Stomach (tissue), 9 donors: ENCODE results near the gene DOCK1. TPM values are rescaled to one million over a fixed set of nuclear protein-coding genes. Genes with fewer than 3 reads are reported as not detected.

ENCODE experiments used
- DNase-seq, 2 donors: peaks; one replicate each; pipeline versions ENCODE4 v3.0.0 to v3.0.0-alpha.2; 2013 to 2019
- H3K27ac ChIP-seq, 5 donors: fragments of 200-600 bp in 4 of 5; sonication (generic) in 4 of 5; one replicate each; pipeline ENCODE4 v1.5.1; 2013 to 2019; ENCODE audit warnings: mild to moderate bottlenecking in 1 of 5, moderate library complexity in 1 of 5
- H3K27me3 ChIP-seq, 3 donors: fragments of 200-600 bp; sonication (generic); one replicate each; pipeline ENCODE4 v1.5.1; 2017 to 2019; ENCODE audit warnings: mixed run types in 1 of 3
- H3K36me3 ChIP-seq, 4 donors: fragments of 200-600 bp; sonication (generic); 1 replicate in 3 of 4; 2 replicates in 1 of 4; pipeline ENCODE4 v1.5.1; 2016 to 2019
- H3K4me1 ChIP-seq, 4 donors: fragments of 200-600 bp; sonication (generic); one replicate each; pipeline ENCODE4 v1.5.1; 2016 to 2019
- H3K4me3 ChIP-seq, 4 donors: fragments of 200-600 bp; sonication (generic) in 3 of 4; one replicate each; pipeline ENCODE4 v1.5.1; 2016 to 2019; ENCODE audit warnings: mild to moderate bottlenecking in 1 of 4
- H3K9me3 ChIP-seq, 4 donors: fragments of 200-600 bp; sonication (generic); one replicate each; pipeline ENCODE4 v1.5.1; 2016 to 2019
- EP300 ChIP-seq: sonication (generic); formaldehyde crosslinking; IDR thresholded peaks from one replicate; pipeline ENCODE4 v1.6.1; 2017; ENCODE audit warnings: antibody characterized with exemption
- POLR2A ChIP-seq, 4 donors: fragments of 450-650 bp; IDR thresholded peaks; one replicate each; pipeline ENCODE4 v1.6.1; 2016; ENCODE audit warnings: antibody characterized with exemption in 4 of 4, control low read depth in 2 of 4, mild to moderate bottlenecking in 1 of 4, moderate library complexity in 1 of 4
- POLR2AphosphoS5 ChIP-seq, 3 donors: sonication (generic); formaldehyde crosslinking; IDR thresholded peaks; one replicate each; pipeline ENCODE4 v1.6.1; 2016; ENCODE audit warnings: antibody characterized with exemption in 3 of 3
- WGBS, 5 donors: extraction: QIAGEN DNeasy Blood & Tissue Kit in 3 of 5; methylation state at CpG; one replicate each; pipeline versions ENCODE4 v1.1.5 to v1.1.7; 2013 to 2018; 5-methylcytosine and 5-hydroxymethylcytosine counted together
- intact Hi-C: fragments of 100-400 bp; cut with DNase I; formaldehyde crosslinking; loops from one replicate; pipeline ENCODE4 v1.15.1; 2023; ENCODE audit warnings: low total_unique reads
- polyA plus RNA-seq, 3 donors: library from polyadenylated mRNA; stranded (reverse); fragments of 200-250 nt; gene quantifications; one replicate each; pipeline ENCODE4 v1.2.3, GENCODE V29; 2013
- total RNA-seq, 5 donors: library from RNA; depleted of rRNA; stranded (reverse); fragments of >200 nt; gene quantifications; one replicate each; pipeline versions ENCODE4 v1.1.0 to v1.2.3, GENCODE V29; 2014 to 2016
- TF ChIP-seq, protein P1 (sequence below), 7 experiments: fragments of 450-650 bp in 4 of 7; fragments of 200-600 bp in 3 of 7; sonication (generic) in 3 of 7; IDR thresholded peaks; one replicate each; pipeline ENCODE4 v1.5.1; 2016 to 2019; ENCODE audit warnings: antibody characterized with exemption in 7 of 7, control low read depth in 2 of 7, mild to moderate bottlenecking in 1 of 7
- donor health status: healthy with polysubstance abuse.
- donor health status: Bipolar disorder and iron deficiency.
- donor health status: healthy.

The DOCK1 gene
- total and polyA plus RNA-seq, 8 donors: 8.4 to 114 (median 35.0) TPM

DNA sequence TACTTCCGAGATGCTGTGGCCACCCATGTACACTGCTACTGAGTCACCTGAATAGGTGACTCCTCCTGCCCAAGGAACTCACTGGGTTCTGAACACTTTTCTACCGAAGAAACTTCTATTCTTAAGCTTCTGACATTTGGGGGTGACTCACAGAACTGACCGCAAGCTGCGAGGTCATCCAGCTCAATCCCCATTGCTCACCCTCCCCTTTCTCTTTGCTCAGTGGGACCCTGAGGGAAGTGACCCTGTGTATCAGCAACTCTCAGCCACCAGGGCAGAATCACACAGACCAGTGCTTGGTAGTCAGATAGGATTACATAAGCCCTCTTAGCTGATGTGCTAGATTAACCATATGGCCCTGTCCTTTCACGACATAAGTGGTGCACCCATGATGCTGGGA is 244.9 kb downstream of the DOCK1 start:
- TF ChIP-seq, protein P1, sequence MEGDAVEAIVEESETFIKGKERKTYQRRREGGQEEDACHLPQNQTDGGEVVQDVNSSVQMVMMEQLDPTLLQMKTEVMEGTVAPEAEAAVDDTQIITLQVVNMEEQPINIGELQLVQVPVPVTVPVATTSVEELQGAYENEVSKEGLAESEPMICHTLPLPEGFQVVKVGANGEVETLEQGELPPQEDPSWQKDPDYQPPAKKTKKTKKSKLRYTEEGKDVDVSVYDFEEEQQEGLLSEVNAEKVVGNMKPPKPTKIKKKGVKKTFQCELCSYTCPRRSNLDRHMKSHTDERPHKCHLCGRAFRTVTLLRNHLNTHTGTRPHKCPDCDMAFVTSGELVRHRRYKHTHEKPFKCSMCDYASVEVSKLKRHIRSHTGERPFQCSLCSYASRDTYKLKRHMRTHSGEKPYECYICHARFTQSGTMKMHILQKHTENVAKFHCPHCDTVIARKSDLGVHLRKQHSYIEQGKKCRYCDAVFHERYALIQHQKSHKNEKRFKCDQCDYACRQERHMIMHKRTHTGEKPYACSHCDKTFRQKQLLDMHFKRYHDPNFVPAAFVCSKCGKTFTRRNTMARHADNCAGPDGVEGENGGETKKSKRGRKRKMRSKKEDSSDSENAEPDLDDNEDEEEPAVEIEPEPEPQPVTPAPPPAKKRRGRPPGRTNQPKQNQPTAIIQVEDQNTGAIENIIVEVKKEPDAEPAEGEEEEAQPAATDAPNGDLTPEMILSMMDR (IDR thresholded peaks at IDR 0.05): no peak
- TF ChIP-seq POLR2AphosphoS5 (IDR thresholded peaks at IDR 0.05) (no peak), EP300 (no peak), POLR2A (IDR thresholded peaks at IDR 0.05) (no peak)
- Histone ChIP-seq H3K9me3 (no peaks in the 10 kb centered on the region), H3K36me3 (peaks cover 0 to 6% (median 0%) of the 10 kb centered on the region in 4 donors), H3K27ac (no peak overlapping the region), H3K4me1 (peaks cover 0 to 5% (median 0%) of the 10 kb centered on the region in 4 donors), H3K27me3 (no peaks in the 10 kb centered on the region), H3K4me3 (no peak overlapping the region)
- 80 to 94% (median 91%) methylated on average over 5 of the region's 5 CpGs for WGBS, 5 donors
- no peak for DNase-seq
- intact Hi-C loops: no loop called here

DNA sequence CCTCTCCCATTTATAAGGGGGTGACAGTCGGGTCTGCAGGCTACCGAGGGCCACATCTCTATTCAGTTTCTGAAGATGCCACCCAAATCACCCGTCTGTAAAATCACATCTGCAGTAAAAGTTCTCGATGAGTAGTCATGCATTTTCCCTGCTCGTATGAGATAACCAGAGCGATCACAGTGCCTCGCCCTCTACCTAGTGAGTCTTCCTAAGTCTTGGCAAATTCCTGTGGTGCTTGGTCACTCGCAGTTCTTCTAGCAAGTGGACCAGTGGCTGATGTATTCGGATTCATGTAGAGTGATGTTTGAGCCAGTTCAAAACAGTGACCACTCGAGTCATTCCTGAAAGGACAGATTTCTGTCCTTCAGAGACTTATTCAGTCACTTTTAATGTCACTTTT is 246.3 kb downstream of the DOCK1 start:
- DNase-seq: no peak
- Histone ChIP-seq H3K9me3 (no peaks in the 10 kb centered on the region), H3K36me3 (no peaks in the 10 kb centered on the region), H3K4me1 (peaks cover 0 to 5% (median 0%) of the 10 kb centered on the region in 4 donors), H3K4me3 (no peak overlapping the region), H3K27ac (no peak overlapping the region), H3K27me3 (no peaks in the 10 kb centered on the region)
- intact Hi-C loops: no loop called here
- WGBS, 5 donors: 91 to 95% (median 93%) methylated on average over 10 of the region's 10 CpGs
- TF ChIP-seq, protein P1 (IDR thresholded peaks at IDR 0.05): no peak
- TF ChIP-seq POLR2AphosphoS5 (IDR thresholded peaks at IDR 0.05) (no peak), EP300 (no peak), POLR2A (IDR thresholded peaks at IDR 0.05) (no peak)

DNA sequence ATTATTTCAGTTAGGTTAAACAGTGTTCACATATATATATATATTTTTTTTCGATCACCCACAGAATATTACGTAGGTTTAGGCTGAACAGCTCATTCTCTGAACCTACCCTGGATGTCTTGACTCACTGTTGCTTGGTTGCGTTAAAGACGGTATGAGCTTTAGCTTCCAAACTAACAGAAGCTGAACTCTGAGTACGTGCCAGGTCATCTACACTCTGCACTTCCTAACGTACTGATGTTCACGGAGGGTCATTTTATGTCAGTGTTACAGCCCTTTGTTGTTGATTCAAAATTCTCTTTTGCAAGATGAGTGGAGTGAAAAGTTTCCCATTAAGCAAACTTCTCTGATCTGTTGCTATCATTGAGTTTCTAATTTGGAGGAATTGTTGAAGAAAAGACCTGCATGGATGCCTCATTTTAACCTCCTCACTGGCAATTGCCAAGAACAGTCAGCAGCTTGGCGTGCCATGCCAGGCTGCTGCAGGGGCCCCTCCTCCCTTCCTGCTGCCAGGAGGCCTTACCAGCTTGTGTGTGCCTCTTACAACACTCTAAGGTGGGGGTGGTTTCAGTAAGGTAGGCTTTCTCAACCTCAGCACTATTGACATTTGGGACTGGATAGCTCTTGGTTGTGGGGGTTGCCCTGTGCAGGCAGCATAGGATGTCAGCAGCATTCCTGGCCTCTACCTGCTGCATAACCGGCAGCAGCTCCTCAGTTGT is 246.9 kb downstream of the DOCK1 start:
- 87 to 91% (median 89%) methylated on average over 9 of the region's 9 CpGs for WGBS, 5 donors
- H3K27me3 ChIP-seq: no peaks in the 10 kb centered on the region
- H3K9me3 ChIP-seq: no peaks in the 10 kb centered on the region
- TF ChIP-seq, protein P1 (IDR thresholded peaks at IDR 0.05): no peak
- TF ChIP-seq EP300 (no peak), POLR2AphosphoS5 (IDR thresholded peaks at IDR 0.05) (no peak), POLR2A (IDR thresholded peaks at IDR 0.05) (no peak)
- no peak overlapping the region for H3K4me3 ChIP-seq
- H3K4me1 ChIP-seq: peaks cover 0 to 5% (median 2%) of the 10 kb centered on the region in 4 donors
- no peak overlapping the region for H3K27ac ChIP-seq
- no peaks in the 10 kb centered on the region for H3K36me3 ChIP-seq
- no peak for DNase-seq
- intact Hi-C loops: no loop called here

DNA sequence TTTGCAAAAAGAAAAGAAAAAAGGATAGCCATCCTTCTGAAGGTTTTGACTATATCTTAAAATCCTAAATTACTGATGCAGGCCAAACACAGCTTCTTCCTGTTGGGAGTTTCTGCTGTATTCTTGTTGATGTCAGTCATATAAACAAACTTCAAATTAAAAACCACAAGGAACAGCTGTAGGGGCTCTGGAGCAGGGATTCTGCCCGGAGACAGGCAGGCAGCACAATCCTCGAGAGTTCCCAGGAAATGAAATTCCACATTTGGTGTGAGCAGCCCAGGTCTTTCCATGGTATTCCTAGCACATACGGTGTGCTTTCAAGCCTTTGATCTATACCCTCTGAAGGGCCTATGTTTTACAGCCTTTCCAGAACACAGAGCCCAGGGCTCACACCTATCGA is 248.0 kb downstream of the DOCK1 start:
- 71 to 82% (median 73%) methylated on average over 4 of the region's 4 CpGs for WGBS, 5 donors
- Histone ChIP-seq H3K9me3 (no peaks in the 10 kb centered on the region), H3K36me3 (no peaks in the 10 kb centered on the region), H3K27me3 (no peaks in the 10 kb centered on the region), H3K4me3 (no peak overlapping the region), H3K4me1 (peaks cover 0 to 14% (median 3%) of the 10 kb centered on the region in 4 donors), H3K27ac (no peak overlapping the region)
- no peak for TF ChIP-seq EP300
- DNase-seq: no peak
- intact Hi-C loops: no loop called here
